SK-N-SH treated with all-trans-retinoic acid at 6 μM for 48 hours (cell line): ENCODE measurements around the gene WWC2.

Source experiments
- CSRNP3 ChIP-seq: fragments of 250-450 bp; sonication (Bioruptor Pico); IDR thresholded peaks from 2 replicates; pipeline ENCODE4 v1.5.1; 2021; ENCODE audit warnings: mild to moderate bottlenecking, moderate library complexity
- ESRRG ChIP-seq: fragments of 250-450 bp; sonication (Bioruptor Pico); IDR thresholded peaks from 2 replicates; pipeline ENCODE4 v1.6.1; 2021; ENCODE audit warnings: mild to moderate bottlenecking
- PATZ1 ChIP-seq: fragments of 250-450 bp; sonication (Bioruptor Pico); IDR thresholded peaks from 2 replicates; pipeline ENCODE4 v1.8.0; 2020; ENCODE audit warnings: mild to moderate bottlenecking, moderate library complexity, borderline replicate concordance
- POU6F1 ChIP-seq: fragments of 250-450 bp; sonication (Bioruptor Pico); IDR thresholded peaks from 2 replicates; pipeline ENCODE4 v1.8.0; 2021; ENCODE audit warnings: low read depth, mild to moderate bottlenecking, moderate library complexity, borderline replicate concordance
- ZFP3 ChIP-seq: fragments of 250-450 bp; sonication (Bioruptor Pico); IDR thresholded peaks from 2 replicates; pipeline ENCODE4 v1.5.0; 2020; ENCODE audit warnings: mild to moderate bottlenecking, moderate library complexity
- ZNF8 ChIP-seq: fragments of 450-650 bp; formaldehyde crosslinking; IDR thresholded peaks from 2 replicates; pipeline ENCODE4 v1.5.0; 2020; ENCODE audit warnings: mild to moderate bottlenecking, moderate library complexity

GRCh38 chr4:183355405-183355804 is 256.3 kb downstream of the WWC2 start:
- TF ChIP-seq ESRRG (CRISPR knock-in tag) (no peak), POU6F1 (CRISPR knock-in tag) (0 out of 2 replicates have a peak, but pooled peaks have one; percentile 8), CSRNP3 (CRISPR knock-in tag) (no peak), ZFP3 (CRISPR knock-in tag) (no peak), ZNF8 (no peak), PATZ1 (peak; percentile 91)
